Measurements from ENCODE around the gene IL1F10. TPM values are rescaled to one million over a fixed set of nuclear protein-coding genes. Genes with fewer than 3 reads are reported as not detected.

The IL1F10 gene
- polyA plus RNA-seq, 1 donor from 2014 or later: not detected

DNA sequence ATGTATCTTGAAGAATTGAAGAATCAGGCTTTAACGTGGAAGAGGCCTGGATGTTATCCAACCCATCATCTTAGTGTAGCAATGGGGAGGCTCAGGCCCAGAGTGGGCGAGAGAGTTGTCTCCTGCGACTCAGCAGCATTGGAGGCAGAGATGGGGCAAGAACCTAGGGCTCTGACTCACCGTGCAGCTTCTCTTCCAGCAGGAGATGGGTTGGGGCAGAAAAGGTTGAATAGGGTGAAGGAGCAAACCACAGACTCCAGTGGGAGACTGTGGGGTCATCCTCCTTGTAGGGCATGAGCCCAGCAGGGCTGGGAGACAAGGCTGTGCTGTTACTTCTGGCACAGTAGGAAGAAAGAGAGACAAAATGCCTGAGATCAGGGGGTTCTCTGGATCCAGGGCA, 7.4 kb upstream of the IL1F10 start:
- Histone ChIP-seq H3K9me2 (ENCODE audit: insufficient read depth, low read length) (no peaks in the 10 kb centered on the region), H3K36me3 (ENCODE audit: insufficient read depth, low read length) (no peaks in the 10 kb centered on the region), H3K9me3 (ENCODE audit: low read length) (no peaks in the 10 kb centered on the region), H4K20me1 (ENCODE audit: insufficient read depth) (no peaks in the 10 kb centered on the region), H3K4me3 (ENCODE audit: low read length) (no peak overlapping the region), H3K4me2 (ENCODE audit: low read length) (no peak overlapping the region), H3F3A (ENCODE audit: insufficient read depth, low read length, poor library complexity, severe bottlenecking) (no peaks in the 10 kb centered on the region), H3K9ac (ENCODE audit: low read length) (no peak overlapping the region), H3K27ac (ENCODE audit: low read length) (no peak overlapping the region), H3K79me2 (replicated peaks; ENCODE audit: insufficient read depth, low read length) (no peaks in the 10 kb centered on the region), H2AFZ (ENCODE audit: low read depth, low read length) (no peak overlapping the region), H3K27me3 (ENCODE audit: insufficient read depth, low read depth, low read length) (no peaks in the 10 kb centered on the region)
- no peak for TF ChIP-seq TAF1 (IDR thresholded peaks at IDR 0.05; ENCODE audit: low read depth)
- no peak for TF ChIP-seq SMC3 (conservative IDR thresholded peaks at IDR 0.05; ENCODE audit: poor library complexity)
- no peak for TF ChIP-seq POLR2AphosphoS5 (IDR thresholded peaks at IDR 0.05)
- TF ChIP-seq EP300 (conservative IDR thresholded peaks at IDR 0.05; ENCODE audit: poor library complexity, severe bottlenecking): no peak
- TF ChIP-seq, protein P1, sequence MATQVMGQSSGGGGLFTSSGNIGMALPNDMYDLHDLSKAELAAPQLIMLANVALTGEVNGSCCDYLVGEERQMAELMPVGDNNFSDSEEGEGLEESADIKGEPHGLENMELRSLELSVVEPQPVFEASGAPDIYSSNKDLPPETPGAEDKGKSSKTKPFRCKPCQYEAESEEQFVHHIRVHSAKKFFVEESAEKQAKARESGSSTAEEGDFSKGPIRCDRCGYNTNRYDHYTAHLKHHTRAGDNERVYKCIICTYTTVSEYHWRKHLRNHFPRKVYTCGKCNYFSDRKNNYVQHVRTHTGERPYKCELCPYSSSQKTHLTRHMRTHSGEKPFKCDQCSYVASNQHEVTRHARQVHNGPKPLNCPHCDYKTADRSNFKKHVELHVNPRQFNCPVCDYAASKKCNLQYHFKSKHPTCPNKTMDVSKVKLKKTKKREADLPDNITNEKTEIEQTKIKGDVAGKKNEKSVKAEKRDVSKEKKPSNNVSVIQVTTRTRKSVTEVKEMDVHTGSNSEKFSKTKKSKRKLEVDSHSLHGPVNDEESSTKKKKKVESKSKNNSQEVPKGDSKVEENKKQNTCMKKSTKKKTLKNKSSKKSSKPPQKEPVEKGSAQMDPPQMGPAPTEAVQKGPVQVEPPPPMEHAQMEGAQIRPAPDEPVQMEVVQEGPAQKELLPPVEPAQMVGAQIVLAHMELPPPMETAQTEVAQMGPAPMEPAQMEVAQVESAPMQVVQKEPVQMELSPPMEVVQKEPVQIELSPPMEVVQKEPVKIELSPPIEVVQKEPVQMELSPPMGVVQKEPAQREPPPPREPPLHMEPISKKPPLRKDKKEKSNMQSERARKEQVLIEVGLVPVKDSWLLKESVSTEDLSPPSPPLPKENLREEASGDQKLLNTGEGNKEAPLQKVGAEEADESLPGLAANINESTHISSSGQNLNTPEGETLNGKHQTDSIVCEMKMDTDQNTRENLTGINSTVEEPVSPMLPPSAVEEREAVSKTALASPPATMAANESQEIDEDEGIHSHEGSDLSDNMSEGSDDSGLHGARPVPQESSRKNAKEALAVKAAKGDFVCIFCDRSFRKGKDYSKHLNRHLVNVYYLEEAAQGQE (IDR thresholded peaks at IDR 0.05; ENCODE audit: borderline replicate concordance): no peak
- TF ChIP-seq RAD21 (conservative IDR thresholded peaks at IDR 0.05): no peak
- TF ChIP-seq EZH2 (IDR thresholded peaks at IDR 0.05; ENCODE audit: borderline replicate concordance, insufficient read depth, low read length, poor library complexity, severe bottlenecking): no peak
- TF ChIP-seq, protein P2, sequence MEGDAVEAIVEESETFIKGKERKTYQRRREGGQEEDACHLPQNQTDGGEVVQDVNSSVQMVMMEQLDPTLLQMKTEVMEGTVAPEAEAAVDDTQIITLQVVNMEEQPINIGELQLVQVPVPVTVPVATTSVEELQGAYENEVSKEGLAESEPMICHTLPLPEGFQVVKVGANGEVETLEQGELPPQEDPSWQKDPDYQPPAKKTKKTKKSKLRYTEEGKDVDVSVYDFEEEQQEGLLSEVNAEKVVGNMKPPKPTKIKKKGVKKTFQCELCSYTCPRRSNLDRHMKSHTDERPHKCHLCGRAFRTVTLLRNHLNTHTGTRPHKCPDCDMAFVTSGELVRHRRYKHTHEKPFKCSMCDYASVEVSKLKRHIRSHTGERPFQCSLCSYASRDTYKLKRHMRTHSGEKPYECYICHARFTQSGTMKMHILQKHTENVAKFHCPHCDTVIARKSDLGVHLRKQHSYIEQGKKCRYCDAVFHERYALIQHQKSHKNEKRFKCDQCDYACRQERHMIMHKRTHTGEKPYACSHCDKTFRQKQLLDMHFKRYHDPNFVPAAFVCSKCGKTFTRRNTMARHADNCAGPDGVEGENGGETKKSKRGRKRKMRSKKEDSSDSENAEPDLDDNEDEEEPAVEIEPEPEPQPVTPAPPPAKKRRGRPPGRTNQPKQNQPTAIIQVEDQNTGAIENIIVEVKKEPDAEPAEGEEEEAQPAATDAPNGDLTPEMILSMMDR (IDR thresholded peaks at IDR 0.05; ENCODE audit: poor library complexity, severe bottlenecking): no peak
- no peak for TF ChIP-seq MXI1 (conservative IDR thresholded peaks at IDR 0.05; ENCODE audit: poor library complexity, severe bottlenecking)

DNA sequence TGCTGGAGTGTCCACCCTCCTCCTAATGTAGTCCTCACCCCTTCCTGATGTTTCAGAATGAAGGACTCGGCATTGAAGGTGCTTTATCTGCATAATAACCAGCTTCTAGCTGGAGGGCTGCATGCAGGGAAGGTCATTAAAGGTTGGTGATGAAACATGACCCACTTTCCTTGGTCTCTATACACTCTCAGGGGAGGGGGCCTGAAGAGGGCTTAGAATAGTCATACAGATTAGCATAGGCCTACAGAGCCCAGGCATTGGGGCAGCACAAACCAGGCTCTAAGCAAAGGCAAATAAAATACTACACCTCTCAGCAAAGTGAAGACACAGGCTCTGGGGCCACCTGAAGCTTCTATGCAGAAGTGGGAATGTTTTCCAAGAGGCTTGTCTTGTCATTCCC, 7.0 kb upstream of the IL1F10 start:
- no peak overlapping the region for H3K4me3 ChIP-seq (ENCODE audit: low read length)
- H3K36me3 ChIP-seq (ENCODE audit: insufficient read depth, low read length): no peaks in the 10 kb centered on the region
- no peaks in the 10 kb centered on the region for H4K20me1 ChIP-seq (ENCODE audit: insufficient read depth)
- H3K27me3 ChIP-seq (ENCODE audit: insufficient read depth, low read depth, low read length): no peaks in the 10 kb centered on the region
- no peaks in the 10 kb centered on the region for H3F3A ChIP-seq (ENCODE audit: insufficient read depth, low read length, poor library complexity, severe bottlenecking)
- H3K27ac ChIP-seq (ENCODE audit: low read length): no peak overlapping the region
- H3K9me3 ChIP-seq (ENCODE audit: low read length): no peaks in the 10 kb centered on the region
- H3K79me2 ChIP-seq (replicated peaks; ENCODE audit: insufficient read depth, low read length): no peaks in the 10 kb centered on the region
- no peaks in the 10 kb centered on the region for H3K9me2 ChIP-seq (ENCODE audit: insufficient read depth, low read length)
- no peak overlapping the region for H2AFZ ChIP-seq (ENCODE audit: low read depth, low read length)
- TF ChIP-seq POLR2AphosphoS5 (IDR thresholded peaks at IDR 0.05) (no peak), RAD21 (conservative IDR thresholded peaks at IDR 0.05) (no peak), TAF1 (IDR thresholded peaks at IDR 0.05; ENCODE audit: low read depth) (no peak), SMC3 (conservative IDR thresholded peaks at IDR 0.05; ENCODE audit: poor library complexity) (no peak), EZH2 (IDR thresholded peaks at IDR 0.05; ENCODE audit: borderline replicate concordance, insufficient read depth, low read length, poor library complexity, severe bottlenecking) (no peak), MXI1 (conservative IDR thresholded peaks at IDR 0.05; ENCODE audit: poor library complexity, severe bottlenecking) (no peak)
- TF ChIP-seq, protein P1 (IDR thresholded peaks at IDR 0.05; ENCODE audit: borderline replicate concordance): no peak
- no peak overlapping the region for H3K4me2 ChIP-seq (ENCODE audit: low read length)
- H3K9ac ChIP-seq (ENCODE audit: low read length): no peak overlapping the region
